HG03575 (cell line): ENCODE results near the gene AMN.
A peak's percentile ranks its signal among the peaks of the same experiment; 100 is the strongest.

ENCODE experiments used
- ATAC-seq: cut with Tn5 transposase; IDR thresholded peaks from one replicate; pipeline ENCODE4 v1.9.1; 2021; ENCODE audit not compliant: unreplicated experiment, insufficient number of reproducible peaks, low FRiP score; ENCODE audit errors: extremely low read depth

The AMN gene

DNA sequence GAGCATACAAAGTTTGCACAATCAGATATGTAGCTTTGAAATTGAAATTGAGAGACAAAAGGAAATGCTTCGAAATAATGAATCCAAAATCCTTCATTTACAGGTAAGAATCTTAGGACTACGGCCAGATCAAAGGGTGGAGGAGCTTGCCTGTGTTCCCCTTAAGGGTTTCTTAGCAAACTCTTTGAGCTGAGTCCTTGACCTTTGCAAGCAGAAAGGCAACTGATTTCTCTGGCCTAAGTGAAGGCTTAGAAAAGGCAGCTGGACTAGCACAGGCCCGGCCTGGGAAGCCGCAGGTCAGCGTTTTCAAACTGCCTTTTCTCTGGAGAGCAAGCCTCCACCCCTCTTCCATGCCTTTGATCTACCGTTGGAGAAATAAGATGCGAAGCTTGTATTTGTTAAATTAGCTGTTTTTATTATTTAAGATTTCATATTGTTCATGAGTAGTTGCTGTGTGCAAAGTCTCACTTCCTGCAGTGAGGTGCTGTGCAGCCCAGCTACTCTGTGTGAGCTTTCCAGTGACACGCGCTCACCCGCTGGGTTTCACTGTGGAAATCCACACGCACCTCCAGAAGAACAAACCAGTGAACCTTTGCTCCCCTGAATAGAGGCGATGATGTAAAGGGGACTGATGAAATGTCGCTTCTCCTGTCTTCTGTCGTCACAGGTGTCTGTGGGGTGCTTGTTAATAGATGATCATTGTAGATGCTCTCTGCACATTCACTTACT, 25.0 kb upstream of the AMN start:
- ATAC-seq = no peak

DNA sequence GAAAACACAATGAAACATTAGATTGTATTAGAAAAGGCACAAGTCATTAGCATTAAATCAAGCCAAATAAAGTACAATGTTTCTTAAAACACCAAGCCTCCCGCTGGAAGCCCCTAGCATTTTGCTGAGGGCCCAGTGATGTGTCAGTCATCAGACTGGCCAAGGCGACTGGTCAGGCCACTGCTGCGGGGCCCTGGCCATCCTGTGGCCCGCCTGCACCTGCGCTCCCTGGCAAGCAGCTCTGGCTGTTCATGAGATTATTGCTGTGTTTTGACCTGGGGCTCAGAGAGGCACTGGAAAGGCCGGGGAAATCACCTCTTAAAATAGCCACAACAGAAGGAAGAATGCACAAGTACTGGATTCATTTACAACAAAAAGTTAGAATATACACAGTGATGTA, 24.2 kb upstream of the AMN start:
- no peak for ATAC-seq

DNA sequence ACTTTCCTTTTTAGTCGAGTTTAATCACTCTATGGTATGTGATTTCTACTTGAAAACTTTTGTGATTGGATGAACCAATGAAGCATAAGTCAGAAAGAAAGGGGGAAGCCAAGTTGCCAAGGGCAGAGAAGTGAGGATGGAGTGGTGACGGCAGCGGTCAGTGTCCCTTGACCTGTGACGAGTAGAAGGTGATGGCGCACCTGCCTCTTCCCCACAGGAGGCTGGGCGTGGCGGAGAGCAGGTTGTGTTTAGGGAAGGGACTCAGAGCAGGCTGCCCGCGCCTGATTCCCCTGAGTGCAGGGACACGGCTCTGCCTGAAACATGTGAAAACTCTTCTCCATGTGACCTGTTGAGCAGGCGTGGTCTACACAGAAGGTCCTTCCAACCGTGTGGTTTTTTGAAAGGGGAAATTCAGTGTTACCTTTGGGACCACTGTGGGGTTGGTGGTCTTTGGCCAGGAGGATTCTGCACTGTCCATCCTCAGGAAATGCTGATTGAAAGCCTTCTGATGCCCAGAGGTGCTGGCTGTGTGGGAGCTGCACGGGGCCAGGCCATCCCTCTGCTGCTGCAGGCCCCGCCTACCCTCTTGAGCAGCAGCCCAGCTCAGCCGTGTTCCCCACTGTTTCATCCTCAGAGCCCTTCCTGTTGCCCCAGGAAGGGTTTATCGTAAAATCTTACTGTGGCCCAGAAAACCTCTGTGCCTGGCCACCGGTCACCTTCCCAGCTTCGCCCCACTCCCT, 23.5 kb upstream of the AMN start:
- ATAC-seq = no peak

DNA sequence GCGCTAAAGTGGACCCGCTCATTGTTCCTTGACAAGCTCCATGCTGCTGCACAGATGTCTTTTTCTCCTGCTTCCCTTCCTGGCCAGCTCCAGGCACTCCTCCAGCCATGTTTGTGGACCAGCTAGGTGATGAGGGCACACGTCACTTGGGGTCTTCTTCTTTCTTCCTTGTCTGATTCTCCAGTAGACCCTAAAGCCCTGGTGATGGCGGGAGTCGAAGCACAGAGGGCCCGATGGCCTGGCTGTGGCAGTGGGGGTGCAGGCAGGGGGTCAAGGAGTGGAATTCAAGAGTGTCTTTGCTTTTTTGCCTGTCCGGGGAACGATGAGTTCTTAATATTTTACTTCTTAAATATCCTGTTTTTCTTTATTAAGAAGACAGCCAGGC, 23.0 kb upstream of the AMN start:
- ATAC-seq = no peak

DNA sequence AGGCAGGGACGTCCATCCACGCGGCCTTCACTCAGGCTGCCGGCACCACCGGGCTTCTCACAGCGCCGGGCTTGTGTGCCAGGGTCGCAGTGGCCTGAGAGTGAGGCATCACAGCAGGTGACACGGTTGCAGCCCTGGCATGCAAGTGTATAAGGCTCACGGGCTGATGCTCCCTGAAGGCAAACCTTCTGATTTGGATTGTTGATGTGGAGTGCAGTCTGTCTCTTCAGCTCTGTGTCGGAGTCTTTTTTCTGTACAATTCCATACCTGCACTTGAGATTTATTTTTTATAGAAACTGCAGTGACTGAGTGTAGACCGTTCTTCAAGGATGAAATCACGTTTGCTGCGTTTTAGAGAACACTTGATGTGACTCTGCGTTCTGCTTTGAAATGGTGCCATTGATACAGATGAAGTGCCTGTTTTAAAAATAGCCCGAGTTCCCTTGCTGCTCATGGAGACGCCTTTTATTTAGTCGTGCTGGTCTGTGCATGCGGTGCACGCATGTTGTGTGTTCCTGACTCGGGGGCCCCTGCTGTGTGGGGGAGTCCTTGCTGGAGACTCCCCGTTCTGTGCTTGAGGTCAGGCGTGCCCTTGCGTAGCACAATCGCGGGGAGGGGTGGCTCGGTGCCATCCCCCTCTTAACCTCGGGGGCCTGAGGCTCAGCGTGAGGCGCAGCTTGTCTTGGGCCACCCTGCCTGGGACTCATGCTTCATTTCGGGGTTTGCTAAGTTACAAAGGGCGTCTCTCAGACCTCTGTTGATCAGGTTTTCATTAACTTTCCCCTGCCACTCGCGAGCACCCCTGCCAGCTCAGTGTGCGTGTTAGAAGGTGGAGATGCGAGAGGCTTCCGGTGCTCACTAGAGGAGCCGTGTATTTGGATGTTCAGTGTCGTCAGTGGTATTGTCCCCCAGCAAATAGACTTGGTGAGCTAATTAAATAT, 21.6 kb upstream of the AMN start:
- ATAC-seq = no peak

DNA sequence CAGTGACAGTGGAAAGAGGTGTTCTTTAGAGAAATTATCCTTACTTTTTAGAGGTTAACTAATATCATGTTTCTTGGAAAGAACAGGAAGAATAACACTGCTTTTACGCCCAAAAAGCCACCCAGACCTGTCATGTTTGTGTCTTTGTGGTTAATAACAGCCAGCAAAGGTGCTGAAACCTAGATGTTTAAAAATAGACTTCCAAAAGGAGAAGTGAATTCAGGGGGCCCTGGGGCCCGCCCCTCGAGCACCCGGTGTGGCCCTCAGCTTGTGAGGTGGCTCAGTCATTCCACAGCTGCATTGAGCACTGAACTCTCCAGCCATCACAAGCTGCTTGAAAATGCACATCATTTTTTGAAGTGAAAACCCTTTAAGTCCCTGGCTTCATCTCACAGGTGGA, 20.8 kb upstream of the AMN start:
- ATAC-seq = peak; percentile 40

DNA sequence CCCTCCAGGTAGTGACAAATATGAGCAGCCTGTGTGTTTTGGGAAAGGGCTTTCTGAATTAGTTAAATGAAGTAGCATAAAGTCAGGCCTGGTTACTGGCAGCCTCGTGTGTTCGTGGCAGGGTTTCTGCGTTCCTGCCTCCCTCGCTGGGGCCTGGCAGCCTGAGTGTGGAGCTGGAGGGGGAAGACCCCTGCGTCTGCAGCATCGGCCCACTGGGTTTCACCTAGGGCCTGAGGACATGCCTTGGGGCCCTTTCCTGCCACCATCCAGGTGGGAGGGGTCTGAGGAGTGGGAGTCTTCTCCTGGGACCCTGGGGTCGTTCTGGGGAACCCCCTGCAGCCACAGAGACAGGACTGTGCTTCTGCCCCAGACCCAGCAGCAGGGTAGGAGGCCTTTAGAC, 20.4 kb upstream of the AMN start:
- no peak for ATAC-seq

DNA sequence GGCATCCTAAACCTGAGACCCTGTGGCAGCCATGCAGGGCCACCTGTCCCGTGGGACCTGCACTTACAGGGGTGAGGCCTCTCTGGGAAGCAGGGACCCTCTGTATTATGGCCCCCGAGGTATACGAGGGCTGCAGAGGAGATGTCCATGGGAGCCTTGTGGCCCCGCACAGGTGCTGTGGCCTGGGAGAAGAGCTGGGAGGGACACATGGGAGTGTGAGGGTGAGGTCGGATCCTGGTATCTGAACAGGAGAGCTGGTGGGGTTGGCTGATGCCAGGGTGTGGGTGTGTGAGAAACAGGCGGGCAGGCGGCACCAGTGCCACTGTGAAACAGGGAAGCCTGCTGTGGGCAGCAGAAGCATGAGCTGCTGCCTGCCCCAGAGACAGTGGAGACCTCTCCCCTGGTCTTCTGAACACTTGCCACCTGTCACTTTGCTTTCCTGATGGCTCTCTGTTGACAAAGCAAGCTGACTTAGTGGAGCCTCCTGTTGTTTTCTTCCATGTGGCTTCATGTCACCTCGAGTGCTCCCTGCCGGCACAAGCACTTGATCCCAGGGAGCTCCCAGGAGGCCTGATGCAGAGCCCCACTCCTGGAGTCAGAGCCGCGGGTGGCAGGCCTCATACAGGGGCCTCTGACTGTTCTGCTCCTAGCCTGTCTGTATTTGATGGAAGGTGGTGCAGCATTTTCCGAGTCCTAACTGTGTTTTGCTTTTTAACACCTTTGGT, 19.8 kb upstream of the AMN start:
- ATAC-seq = no peak

DNA sequence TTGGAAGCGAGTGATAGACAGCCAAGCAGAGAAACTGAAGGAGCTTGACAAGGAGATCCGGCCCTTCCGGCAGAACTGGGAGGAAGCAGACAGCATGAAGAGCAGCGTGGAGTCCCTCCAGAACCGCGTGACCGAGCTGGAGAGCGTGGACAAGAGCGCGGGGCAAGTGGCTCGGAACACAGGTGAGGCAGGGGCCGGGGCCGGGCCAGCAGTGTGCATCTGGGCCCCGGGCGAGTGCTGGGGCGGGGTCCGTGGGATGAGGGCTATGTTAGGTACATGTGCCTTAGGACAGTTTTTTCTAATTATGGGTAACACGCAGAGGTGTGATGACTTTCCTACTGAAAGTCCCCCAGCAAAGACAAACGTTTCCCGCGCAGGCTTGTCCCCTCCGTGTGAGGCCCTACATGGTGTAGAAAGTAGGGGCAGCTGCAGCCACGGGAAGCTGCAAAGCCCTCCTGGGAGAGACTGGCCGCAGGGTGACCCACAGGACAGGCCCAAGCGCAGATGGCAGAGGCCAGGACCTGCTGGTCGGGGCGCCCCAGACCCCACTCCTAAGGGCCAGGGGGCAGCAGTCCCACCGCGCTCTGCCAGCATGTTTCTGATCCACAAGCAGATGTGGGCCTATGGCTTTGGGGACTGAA, 19.1 kb upstream of the AMN start:
- ATAC-seq = no peak

DNA sequence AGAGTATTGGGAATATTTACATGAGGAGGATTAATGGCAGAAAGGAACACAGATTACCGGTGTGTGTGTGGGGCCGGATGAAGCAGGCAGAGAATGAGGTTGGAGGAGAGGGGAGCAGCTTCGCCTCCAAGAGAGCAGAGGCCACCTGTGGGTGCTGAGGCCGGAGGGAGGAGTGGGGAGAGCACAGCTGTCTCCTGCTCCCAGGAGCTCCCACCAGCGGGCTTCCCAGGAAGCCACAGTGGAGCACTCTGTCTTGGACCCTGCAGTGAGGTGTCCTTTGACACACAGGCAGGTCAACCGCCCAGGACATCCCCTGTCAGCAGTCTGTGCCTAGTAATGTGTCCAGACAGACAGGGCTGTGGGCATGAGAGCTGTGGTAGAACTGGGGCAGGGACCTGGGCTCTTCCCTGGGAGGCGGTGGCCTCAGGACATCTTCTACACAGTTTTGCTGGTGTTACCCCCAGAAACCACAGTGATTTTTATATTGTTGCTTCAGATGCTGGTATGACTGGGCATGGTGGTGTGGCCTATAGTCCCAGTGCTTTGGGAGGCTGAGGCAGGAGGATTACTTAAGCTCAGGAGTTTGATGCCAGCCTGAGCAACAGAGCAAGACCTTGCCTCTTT, 18.5 kb upstream of the AMN start:
- no peak for ATAC-seq

DNA sequence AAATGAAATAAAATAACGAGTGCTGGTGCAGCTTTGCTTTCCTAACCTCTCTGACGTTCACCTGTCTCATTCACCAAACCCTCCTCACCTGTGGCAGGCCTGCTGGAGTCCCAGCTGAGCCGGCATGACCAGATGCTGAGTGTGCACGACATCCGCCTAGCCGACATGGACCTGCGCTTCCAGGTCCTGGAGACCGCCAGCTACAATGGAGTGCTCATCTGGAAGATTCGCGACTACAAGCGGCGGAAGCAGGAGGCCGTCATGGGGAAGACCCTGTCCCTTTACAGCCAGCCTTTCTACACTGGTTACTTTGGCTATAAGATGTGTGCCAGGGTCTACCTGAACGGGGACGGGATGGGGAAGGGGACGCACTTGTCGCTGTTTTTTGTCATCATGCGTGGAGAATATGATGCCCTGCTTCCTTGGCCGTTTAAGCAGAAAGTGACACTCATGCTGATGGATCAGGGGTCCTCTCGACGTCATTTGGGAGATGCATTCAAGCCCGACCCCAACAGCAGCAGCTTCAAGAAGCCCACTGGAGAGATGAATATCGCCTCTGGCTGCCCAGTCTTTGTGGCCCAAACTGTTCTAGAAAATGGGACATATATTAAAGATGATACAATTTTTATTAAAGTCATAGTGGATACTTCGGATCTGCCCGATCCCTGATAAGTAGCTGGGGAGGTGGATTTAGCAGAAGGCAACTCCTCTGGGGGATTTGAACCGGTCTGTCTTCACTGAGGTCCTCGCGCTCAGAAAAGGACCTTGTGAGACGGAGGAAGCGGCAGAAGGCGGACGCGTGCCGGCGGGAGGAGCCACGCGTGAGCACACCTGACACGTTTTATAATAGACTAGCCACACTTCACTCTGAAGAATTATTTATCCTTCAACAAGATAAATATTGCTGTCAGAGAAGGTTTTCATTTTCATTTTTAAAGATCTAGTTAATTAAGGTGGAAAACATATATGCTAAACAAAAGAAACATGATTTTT, 17.1 kb upstream of the AMN start:
- ATAC-seq = no peak

DNA sequence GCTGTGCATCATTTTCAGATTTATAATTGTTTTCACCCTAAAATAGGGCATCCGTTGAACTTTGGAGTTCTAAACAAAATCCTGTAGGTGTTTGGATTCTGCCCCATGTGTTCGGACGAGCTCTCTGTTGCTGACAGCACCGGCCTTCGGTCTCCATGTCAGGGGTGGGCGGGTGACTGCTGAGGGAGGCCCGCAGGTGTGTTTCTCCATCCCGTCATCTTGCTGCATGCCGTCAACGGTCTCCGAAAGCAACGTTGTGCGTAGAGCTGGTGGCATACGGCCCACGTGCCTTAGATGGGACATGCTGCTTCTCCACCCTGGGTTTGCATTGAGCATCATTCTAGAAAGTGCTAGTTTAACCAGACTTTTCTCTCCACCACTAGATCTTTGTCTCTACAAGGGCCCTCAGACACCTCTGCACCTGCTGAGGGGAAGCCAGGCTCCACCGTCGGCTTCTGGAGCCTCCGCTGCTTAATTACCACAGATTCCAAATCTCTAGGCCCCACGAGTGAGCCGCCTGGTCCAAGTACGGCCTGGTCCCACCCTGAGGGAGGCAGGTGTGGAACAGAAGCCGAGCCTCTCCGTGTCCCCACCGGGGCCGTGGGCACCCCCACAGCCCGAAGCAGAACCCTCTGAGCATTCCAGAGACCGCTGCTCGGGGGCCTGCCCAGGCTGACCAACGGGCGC, 15.7 kb upstream of the AMN start:
- ATAC-seq = no peak

DNA sequence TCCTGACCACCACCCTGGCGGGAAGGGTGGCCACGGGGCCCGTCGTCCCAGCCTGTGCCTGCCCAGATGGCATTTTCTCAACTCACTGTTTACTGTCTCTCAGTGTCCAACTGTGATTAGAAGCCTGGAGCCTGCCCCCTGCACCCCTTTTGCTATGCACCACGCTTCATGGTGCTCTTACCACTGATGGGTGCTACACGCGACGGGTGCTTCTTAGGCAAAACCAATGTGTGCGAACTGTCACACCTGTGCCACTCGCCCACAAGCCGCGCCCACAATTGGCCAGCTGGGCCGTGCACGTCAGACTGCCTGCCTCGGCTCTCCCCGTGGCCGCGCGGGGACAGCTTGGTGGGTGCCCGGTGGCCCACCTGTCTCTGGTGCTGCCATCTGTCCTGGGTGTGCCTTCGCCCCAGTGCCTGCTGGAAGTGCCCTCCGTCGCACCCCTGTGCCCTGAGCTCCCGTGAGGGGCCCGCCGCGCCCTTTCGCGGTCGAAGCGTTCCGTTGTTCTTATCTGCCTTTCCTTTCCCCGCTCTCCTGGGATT, 15.1 kb upstream of the AMN start:
- no peak for ATAC-seq

DNA sequence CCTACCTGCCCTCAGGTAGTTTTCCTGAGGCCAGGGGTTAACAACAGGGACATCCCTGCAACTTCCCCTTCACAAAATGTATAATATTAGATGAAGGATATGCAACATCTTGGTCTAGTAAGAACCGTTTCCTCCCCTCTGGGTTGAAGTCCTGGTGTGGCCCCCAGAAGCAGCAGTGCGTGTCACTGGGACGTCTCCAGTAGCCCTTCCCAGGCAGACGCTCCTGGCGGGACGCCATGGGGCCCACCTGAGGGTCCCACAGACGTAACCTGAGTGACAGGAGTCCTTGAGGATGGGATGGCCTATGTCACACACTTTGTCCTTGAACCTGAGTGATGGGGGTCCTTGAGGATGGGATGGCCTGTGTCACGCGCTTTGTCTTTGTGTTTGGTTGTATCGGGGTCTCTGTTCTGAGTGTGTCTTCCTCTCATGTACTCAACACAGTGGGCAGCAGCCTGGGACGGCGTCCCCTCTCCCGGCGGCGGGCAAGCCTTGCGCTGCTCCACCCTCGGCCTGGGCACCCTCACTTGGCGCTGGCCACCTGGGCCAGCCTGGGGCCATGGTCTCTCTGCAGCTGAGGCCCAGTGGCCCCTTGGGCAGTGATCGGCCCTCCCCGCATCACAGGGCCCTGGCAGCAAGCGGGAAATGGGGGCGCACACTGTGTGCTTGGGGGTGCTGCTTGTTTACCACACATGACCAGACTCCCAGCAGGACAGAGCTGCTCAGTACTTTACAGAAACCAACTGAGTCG, 14.3 kb upstream of the AMN start:
- ATAC-seq = no peak

DNA sequence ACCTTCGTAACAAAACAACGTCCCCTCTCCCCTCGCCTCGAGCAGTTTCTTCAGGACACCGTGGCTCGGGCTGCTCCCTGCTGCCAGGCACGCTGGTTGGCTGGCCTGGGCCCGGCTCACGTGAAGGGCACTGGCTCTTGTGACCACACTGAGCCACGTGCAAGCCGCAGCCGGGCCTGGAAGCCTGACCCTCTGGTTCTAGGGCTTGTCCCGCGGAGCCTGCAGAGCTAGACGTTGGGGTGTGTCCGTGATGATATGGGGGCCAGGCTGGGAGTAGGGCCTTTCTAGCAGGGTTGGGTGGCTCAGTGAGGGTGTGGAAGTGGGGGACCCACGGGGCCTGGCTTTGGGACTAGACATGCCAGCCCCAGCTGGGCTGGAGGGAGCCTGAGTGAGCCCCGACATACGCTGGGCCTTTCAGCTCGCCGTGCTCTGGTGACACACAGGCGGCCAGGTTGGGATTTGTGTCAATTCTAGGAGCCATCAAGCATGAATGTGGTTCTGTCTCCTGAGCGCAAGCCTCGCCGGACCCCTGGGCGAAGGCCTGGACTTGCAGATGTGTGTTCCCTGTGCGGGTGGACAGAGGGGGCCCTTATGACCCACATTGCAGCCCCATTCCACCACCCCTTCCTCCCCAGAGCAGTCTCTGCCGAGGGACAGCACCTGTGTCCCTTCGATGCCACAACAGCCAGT, 13.6 kb upstream of the AMN start:
- ATAC-seq = no peak
